ENCODE measurements around the gene PLCH2.

DNA sequence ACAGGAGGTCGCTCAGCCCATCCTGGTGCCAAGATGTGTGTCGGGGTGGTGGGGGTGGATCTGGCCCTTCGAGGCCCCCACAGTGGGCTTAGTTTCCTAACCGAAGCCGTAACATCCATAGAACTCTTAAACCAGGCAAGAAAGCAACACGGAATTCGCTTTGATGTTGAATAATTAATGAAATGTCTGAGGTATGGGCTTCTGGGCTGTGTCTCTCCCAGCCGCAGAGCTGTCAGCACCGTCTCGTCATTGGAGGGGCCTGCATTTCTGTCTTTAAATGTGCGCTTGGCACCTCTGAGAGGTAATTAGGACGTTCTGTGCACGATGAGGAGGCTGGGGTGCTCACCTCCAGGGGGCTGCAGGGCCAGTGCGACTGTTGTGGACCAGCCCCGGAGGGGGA, 13.3 kb upstream of the PLCH2 start:
- TF ChIP-seq, protein P1, sequence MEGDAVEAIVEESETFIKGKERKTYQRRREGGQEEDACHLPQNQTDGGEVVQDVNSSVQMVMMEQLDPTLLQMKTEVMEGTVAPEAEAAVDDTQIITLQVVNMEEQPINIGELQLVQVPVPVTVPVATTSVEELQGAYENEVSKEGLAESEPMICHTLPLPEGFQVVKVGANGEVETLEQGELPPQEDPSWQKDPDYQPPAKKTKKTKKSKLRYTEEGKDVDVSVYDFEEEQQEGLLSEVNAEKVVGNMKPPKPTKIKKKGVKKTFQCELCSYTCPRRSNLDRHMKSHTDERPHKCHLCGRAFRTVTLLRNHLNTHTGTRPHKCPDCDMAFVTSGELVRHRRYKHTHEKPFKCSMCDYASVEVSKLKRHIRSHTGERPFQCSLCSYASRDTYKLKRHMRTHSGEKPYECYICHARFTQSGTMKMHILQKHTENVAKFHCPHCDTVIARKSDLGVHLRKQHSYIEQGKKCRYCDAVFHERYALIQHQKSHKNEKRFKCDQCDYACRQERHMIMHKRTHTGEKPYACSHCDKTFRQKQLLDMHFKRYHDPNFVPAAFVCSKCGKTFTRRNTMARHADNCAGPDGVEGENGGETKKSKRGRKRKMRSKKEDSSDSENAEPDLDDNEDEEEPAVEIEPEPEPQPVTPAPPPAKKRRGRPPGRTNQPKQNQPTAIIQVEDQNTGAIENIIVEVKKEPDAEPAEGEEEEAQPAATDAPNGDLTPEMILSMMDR (IDR thresholded peaks at IDR 0.05): no peak
- no peak for TF ChIP-seq EP300 (IDR thresholded peaks at IDR 0.05)
